Measurements from ENCODE around the gene GFPT1.

The GFPT1 gene

DNA sequence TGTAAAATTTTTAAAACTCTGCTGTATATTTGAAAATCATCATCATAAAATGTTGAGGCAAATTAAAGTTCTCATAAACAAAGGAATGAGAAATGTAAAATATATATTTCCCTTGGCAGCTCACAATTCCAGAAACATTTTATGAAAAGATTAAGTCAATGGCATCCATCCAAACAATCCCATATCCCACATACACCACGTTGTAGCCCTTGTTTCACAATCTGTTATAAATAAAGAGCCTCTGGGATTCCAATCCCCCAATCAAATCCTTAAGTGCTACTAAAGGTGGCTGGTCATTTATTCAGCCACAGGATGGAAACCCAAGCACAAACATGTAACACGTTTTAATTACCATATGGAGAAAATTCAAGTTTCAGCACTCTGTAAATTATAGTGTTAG is 51.7 kb downstream of the GFPT1 start:
- H3K4me3 ChIP-seq (ENCODE audit: low read length): no peak overlapping the region
- TF ChIP-seq, protein P1, sequence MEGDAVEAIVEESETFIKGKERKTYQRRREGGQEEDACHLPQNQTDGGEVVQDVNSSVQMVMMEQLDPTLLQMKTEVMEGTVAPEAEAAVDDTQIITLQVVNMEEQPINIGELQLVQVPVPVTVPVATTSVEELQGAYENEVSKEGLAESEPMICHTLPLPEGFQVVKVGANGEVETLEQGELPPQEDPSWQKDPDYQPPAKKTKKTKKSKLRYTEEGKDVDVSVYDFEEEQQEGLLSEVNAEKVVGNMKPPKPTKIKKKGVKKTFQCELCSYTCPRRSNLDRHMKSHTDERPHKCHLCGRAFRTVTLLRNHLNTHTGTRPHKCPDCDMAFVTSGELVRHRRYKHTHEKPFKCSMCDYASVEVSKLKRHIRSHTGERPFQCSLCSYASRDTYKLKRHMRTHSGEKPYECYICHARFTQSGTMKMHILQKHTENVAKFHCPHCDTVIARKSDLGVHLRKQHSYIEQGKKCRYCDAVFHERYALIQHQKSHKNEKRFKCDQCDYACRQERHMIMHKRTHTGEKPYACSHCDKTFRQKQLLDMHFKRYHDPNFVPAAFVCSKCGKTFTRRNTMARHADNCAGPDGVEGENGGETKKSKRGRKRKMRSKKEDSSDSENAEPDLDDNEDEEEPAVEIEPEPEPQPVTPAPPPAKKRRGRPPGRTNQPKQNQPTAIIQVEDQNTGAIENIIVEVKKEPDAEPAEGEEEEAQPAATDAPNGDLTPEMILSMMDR (IDR thresholded peaks at IDR 0.05; ENCODE audit: insufficient read depth, low read depth, low read length, missing control alignments): no peak
- no peak for DNase-seq (ENCODE audit: low read depth)

GRCh38 chr2:69333352-69333751 is 53.7 kb downstream of the GFPT1 start:
- TF ChIP-seq, protein P1 (IDR thresholded peaks at IDR 0.05; ENCODE audit: insufficient read depth, low read depth, low read length, missing control alignments): no peak
- no peak overlapping the region for H3K4me3 ChIP-seq (ENCODE audit: low read length)
- no peak for DNase-seq (ENCODE audit: low read depth)

GRCh38 chr2:69330781-69331180 is 56.2 kb downstream of the GFPT1 start:
- no peak overlapping the region for H3K4me3 ChIP-seq (ENCODE audit: low read length)
- TF ChIP-seq, protein P1 (IDR thresholded peaks at IDR 0.05; ENCODE audit: insufficient read depth, low read depth, low read length, missing control alignments): no peak
- no peak for DNase-seq (ENCODE audit: low read depth)

- H3K4me3 ChIP-seq (ENCODE audit: low read length): no peak overlapping the region
- TF ChIP-seq, protein P1 (IDR thresholded peaks at IDR 0.05; ENCODE audit: insufficient read depth, low read depth, low read length, missing control alignments): no peak
- no peak for DNase-seq (ENCODE audit: low read depth)
These were observed 64.4 kb downstream of the GFPT1 start for GRCh38 chr2:69322631-69323030.

GRCh38 chr2:69316550-69316949 is 70.5 kb downstream of the GFPT1 start:
- DNase-seq (ENCODE audit: low read depth): no peak
- TF ChIP-seq, protein P1 (IDR thresholded peaks at IDR 0.05; ENCODE audit: insufficient read depth, low read depth, low read length, missing control alignments): no peak
- H3K4me3 ChIP-seq (ENCODE audit: low read length): no peak overlapping the region

DNA sequence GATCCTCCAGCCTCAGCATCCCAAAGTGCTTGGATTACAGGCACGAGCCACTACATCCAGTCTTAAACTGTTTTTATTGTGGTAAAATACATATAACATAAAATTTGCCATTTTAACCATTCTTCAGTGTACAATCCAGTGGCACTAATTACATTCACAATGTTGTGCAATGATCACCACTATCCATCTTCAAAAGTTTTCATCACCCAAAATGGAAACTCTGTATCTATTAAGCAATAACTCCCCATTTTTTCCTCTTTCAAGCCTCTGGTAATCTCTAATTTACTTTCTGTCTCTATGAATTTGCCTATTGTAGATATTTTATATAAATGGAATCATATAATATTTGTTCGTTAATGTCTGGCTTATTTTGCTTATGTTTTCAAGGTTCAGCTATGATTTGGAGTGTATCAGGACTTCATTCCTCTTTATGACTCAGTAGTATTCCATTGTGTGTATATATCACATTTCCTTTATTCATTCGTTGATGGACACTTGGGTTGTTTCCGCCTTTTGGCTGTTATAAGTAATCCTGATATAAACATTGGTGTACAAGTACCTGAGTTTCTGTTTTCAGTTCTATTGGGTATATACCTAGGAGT is 71.8 kb downstream of the GFPT1 start:
- no peak for DNase-seq (ENCODE audit: low read depth)
- TF ChIP-seq, protein P1 (IDR thresholded peaks at IDR 0.05; ENCODE audit: insufficient read depth, low read depth, low read length, missing control alignments): no peak
- no peak overlapping the region for H3K4me3 ChIP-seq (ENCODE audit: low read length)

DNA sequence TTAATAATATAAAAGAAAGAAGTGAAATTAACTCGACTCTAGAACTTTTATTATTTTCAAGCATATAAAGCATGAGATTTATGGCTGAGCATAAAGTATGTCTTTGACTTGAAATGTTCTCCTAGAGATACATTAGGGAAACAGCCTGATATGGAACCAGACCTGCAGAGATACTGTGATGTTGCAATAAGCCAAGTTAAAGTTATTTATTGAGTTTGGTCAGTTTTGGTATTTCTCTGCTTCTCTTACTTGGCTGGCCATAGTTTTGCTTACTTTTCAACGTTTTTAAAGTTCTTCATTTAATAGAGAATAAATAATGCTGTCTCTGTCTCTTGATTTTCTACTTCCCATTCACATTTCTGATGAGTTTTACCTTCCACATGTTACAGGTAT is 76.0 kb downstream of the GFPT1 start:
- no peak overlapping the region for H3K4me3 ChIP-seq (ENCODE audit: low read length)
- TF ChIP-seq, protein P1 (IDR thresholded peaks at IDR 0.05; ENCODE audit: insufficient read depth, low read depth, low read length, missing control alignments): no peak
- no peak for DNase-seq (ENCODE audit: low read depth)
